Suprapubic skin (tissue), 3 donors: ENCODE data around the gene MYADML2.

ENCODE experiments used
- POLR2A ChIP-seq, 2 donors: fragments of 450-650 bp; IDR thresholded peaks; one replicate each; pipeline ENCODE4 v1.6.1; 2017; ENCODE audit warnings: antibody characterized with exemption in 2 of 2, mild to moderate bottlenecking in 2 of 2, moderate library complexity in 2 of 2
- TF ChIP-seq, protein P1 (sequence below), 2 donors: fragments of 200-600 bp in 1 of 2; fragments of 450-650 bp in 1 of 2; sonication (generic) in 1 of 2; IDR thresholded peaks; one replicate each; pipeline ENCODE4 v1.5.1; 2016 to 2019; ENCODE audit warnings: antibody characterized with exemption in 2 of 2, mild to moderate bottlenecking in 1 of 2, moderate library complexity in 1 of 2

- TF ChIP-seq, protein P1, sequence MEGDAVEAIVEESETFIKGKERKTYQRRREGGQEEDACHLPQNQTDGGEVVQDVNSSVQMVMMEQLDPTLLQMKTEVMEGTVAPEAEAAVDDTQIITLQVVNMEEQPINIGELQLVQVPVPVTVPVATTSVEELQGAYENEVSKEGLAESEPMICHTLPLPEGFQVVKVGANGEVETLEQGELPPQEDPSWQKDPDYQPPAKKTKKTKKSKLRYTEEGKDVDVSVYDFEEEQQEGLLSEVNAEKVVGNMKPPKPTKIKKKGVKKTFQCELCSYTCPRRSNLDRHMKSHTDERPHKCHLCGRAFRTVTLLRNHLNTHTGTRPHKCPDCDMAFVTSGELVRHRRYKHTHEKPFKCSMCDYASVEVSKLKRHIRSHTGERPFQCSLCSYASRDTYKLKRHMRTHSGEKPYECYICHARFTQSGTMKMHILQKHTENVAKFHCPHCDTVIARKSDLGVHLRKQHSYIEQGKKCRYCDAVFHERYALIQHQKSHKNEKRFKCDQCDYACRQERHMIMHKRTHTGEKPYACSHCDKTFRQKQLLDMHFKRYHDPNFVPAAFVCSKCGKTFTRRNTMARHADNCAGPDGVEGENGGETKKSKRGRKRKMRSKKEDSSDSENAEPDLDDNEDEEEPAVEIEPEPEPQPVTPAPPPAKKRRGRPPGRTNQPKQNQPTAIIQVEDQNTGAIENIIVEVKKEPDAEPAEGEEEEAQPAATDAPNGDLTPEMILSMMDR (IDR thresholded peaks at IDR 0.05) = peak in 1 of 2 donors; percentile 26
- TF ChIP-seq POLR2A (IDR thresholded peaks at IDR 0.05) = no peak
Observed at GRCh38 chr17:81961087-81961511, 14.1 kb upstream of the MYADML2 start, which contains the start of gene NOTUM.
